T-helper 1 cell treated with Interleukin-12 subunit alpha and Interleukin-12 subunit beta and Interleukin-4 antibody, amounts not matched to agents 30 μg/mL and 1 μg/mL, for 36 hours (primary cell): ENCODE results near the gene NCOA7.
"Not testable (repeated sequence)": the region's sequence is repeated elsewhere in the genome, so short reads cannot be mapped to it uniquely, and the experiment has no call there.

Experiments used
- H3K27ac Mint-ChIP-seq: one replicate; pipeline ENCODE4 v1.8.0; 2021; ENCODE audit warnings: mild to moderate bottlenecking, mixed read lengths
- H3K27me3 Mint-ChIP-seq: one replicate; pipeline ENCODE4 v1.8.0; 2021; ENCODE audit warnings: low read depth, mixed read lengths
- H3K36me3 Mint-ChIP-seq: one replicate; pipeline ENCODE4 v1.8.0; 2021; ENCODE audit warnings: low read depth, mixed read lengths
- H3K4me1 Mint-ChIP-seq: one replicate; pipeline ENCODE4 v1.8.0; 2021; ENCODE audit warnings: low read depth, mixed read lengths
- H3K4me3 Mint-ChIP-seq: one replicate; pipeline ENCODE4 v1.8.0; 2021; ENCODE audit warnings: mild to moderate bottlenecking, moderate library complexity, mixed read lengths
- H3K9me3 Mint-ChIP-seq: one replicate; pipeline ENCODE4 v1.8.0; 2021; ENCODE audit warnings: mixed read lengths

The NCOA7 gene

GRCh38 chr6:125924169-125924568, 133.4 kb downstream of the NCOA7 start:
- Mint-ChIP-seq H3K4me3 (no peak overlapping the region), H3K9me3 (no peaks in the 10 kb centered on the region), H3K4me1 (peaks cover 44% of the 10 kb centered on the region), H3K27ac (peak overlapping the region; percentile 67), H3K27me3 (no peaks in the 10 kb centered on the region), H3K36me3 (peaks cover 48% of the 10 kb centered on the region)

DNA sequence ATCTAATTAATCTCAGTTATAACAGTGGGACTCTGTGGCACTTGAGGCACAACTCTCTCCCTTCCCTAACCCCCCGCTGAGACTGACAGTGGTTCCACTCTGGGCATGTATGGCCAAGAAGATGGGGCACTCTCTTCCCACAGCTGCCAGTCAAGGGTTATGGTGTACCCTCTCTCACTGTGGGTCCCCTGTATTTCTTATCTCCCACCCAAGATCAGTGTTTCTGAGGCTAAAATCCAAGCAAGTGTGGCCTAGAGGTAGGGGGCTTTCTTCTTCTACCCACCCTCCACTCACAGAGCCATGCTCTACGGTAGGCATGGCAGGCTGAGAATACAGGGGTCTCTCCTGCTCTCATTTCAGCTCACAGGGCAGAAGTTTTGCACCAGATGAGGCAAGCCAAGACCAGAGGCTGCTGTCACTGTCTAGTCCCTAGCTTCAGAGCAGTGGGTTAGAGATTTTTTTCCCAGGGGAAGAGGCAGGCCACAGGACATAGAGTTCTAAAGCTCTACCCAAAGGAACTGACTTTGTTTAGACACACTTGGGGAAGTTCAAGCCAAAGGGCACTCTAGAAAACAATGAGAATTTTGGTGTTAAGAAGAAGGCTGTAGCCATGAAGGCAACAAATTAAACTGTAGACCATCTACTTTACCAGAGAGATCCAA, 134.1 kb downstream of the NCOA7 start:
- Mint-ChIP-seq H3K4me1 (peaks cover 41% of the 10 kb centered on the region), H3K27ac (peak overlapping the region; percentile 67), H3K4me3 (no peak overlapping the region), H3K9me3 (no peaks in the 10 kb centered on the region), H3K36me3 (peaks cover 46% of the 10 kb centered on the region), H3K27me3 (no peaks in the 10 kb centered on the region)

GRCh38 chr6:125926711-125927110, 136.0 kb downstream of the NCOA7 start:
- Mint-ChIP-seq H3K4me3 (no peak overlapping the region), H3K27me3 (no peaks in the 10 kb centered on the region), H3K9me3 (peaks cover 4% of the 10 kb centered on the region), H3K27ac (no peak overlapping the region), H3K4me1 (peaks cover 40% of the 10 kb centered on the region), H3K36me3 (peaks cover 56% of the 10 kb centered on the region)

DNA sequence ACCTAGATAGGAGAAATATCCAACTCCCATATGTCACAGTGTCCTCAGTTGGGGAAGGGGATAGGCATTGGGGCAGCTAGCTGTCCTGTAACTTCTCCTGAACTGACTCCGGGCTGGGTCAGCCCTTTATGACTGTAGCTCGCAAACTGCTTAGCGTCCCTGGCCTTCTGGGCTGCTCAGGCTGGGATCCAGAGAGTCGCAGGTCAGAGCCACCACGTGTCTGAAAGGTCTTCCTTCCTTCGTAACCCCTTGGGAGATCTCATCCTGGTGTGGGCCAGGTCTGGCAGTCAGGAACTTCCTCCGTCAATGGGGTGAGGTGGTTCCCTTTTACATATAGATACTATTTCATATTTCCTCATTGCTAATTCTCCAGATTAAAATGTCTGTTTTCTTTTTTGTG, 137.0 kb downstream of the NCOA7 start:
- H3K9me3 Mint-ChIP-seq: peaks cover 6% of the 10 kb centered on the region
- H3K27me3 Mint-ChIP-seq: no peaks in the 10 kb centered on the region
- no peak overlapping the region for H3K27ac Mint-ChIP-seq
- peaks cover 41% of the 10 kb centered on the region for H3K4me1 Mint-ChIP-seq
- H3K36me3 Mint-ChIP-seq: peaks cover 52% of the 10 kb centered on the region
- H3K4me3 Mint-ChIP-seq: no peak overlapping the region

GRCh38 chr6:125930765-125931418, 140.1 kb downstream of the NCOA7 start:
- peak overlapping the region; percentile 33 for H3K27ac Mint-ChIP-seq
- H3K4me1 Mint-ChIP-seq: peaks cover 18% of the 10 kb centered on the region
- no peak overlapping the region for H3K4me3 Mint-ChIP-seq
- peaks cover 11% of the 10 kb centered on the region for H3K9me3 Mint-ChIP-seq
- H3K27me3 Mint-ChIP-seq: no peaks in the 10 kb centered on the region
- peaks cover 37% of the 10 kb centered on the region for H3K36me3 Mint-ChIP-seq

DNA sequence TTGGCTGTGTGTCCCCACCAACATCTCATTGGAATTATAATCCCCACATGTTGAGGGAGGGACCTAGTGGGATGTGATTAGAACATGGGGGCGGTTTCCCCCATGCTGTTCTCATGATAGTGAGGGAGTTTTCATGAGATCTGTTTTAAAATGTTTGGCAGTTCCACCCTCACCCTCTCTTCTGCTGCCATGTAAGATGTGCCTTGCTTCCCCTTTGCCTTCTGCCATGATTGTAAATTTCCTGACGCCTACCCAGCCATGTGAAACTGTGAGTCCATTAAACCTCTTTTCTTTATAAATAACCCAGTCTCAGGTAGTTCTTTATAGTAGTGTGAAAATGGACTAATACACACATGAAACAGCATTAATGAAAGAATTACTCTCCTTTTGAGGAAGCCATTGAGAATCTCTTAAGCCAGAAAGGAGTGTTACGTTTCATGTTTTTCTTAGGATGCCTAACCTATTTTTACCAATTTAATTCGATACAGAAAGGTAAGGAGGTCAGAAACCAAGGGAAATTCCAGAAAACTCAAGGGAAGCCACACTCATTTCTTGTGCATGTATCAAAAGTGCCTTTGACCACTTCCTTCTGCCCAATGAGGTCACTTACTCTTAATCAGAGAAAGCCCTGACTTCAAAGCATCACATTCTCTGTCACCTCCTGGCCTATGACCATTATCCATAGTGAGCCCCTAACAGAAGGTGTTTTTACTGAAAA, 141.1 kb downstream of the NCOA7 start:
- Mint-ChIP-seq H3K27me3 (no peaks in the 10 kb centered on the region), H3K36me3 (peaks cover 32% of the 10 kb centered on the region), H3K9me3 (peaks cover 11% of the 10 kb centered on the region), H3K27ac (peak overlapping the region; percentile 65), H3K4me1 (peaks cover 15% of the 10 kb centered on the region), H3K4me3 (no peak overlapping the region)

GRCh38 chr6:125932451-125932795, 141.7 kb downstream of the NCOA7 start:
- H3K4me3 Mint-ChIP-seq: no peak overlapping the region
- H3K27ac Mint-ChIP-seq: no peak overlapping the region

GRCh38 chr6:125935520-125935919, 144.8 kb downstream of the NCOA7 start:
- H3K4me3 Mint-ChIP-seq, H3K27ac Mint-ChIP-seq: not testable (repeated sequence)

More at GRCh38 chr6:125932451-125932795, 141.7 kb downstream of the NCOA7 start:
- H3K27me3 Mint-ChIP-seq: no peaks in the 10 kb centered on the region
- H3K9me3 Mint-ChIP-seq: peaks cover 11% of the 10 kb centered on the region
- H3K36me3 Mint-ChIP-seq: peaks cover 31% of the 10 kb centered on the region
- H3K4me1 Mint-ChIP-seq: peaks cover 15% of the 10 kb centered on the region

DNA sequence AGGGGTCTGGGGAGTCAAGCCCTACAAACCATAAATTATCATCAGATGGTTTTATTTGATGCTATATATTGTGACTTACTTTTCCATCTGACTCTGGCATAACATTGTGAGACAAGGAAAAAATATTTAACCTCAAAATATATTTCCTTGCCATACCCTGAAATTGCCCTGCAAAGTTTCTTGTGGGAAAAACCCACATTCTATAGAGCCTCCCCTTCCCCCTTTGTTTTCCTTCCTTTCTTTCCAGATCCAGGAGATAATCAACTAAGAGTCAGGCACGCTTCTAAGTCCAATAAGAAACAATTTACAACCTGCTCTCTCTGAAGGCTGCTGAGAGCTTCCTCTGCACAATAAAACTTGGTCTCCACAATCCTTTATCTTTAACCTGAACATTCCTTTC, 148.3 kb downstream of the NCOA7 start:
- Mint-ChIP-seq H3K4me1 (peaks cover 16% of the 10 kb centered on the region), H3K4me3 (no peak overlapping the region), H3K9me3 (peaks cover 5% of the 10 kb centered on the region), H3K27me3 (no peaks in the 10 kb centered on the region), H3K36me3 (no peaks in the 10 kb centered on the region), H3K27ac (no peak overlapping the region)

More at GRCh38 chr6:125935520-125935919, 144.8 kb downstream of the NCOA7 start:
- H3K27me3 Mint-ChIP-seq: not testable (repeated sequence)
- Mint-ChIP-seq H3K9me3 (peaks cover 11% of the 10 kb centered on the region), H3K36me3 (peaks cover 18% of the 10 kb centered on the region), H3K4me1 (peaks cover 25% of the 10 kb centered on the region)

DNA sequence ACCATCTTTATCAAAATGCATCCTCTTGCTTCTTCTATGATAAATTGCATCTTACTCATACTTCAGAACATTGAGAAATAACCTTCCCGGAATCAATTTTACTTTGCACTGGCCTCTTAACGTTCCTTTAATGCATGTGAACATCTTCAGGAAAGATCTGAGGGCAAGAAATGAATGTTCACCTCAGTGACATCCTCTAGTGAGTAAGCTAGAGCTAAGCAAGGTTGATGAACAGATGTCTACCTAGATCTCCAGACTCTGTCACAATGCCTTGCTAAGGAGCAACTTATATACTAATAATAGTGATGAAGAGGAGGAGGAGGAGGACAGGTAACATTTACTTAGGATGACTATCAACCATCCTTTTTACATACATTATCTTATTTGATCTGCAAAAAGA, 149.0 kb downstream of the NCOA7 start:
- peaks cover 18% of the 10 kb centered on the region for H3K4me1 Mint-ChIP-seq
- H3K27ac Mint-ChIP-seq: peak overlapping the region; percentile 43
- no peak overlapping the region for H3K4me3 Mint-ChIP-seq
- no peaks in the 10 kb centered on the region for H3K36me3 Mint-ChIP-seq
- H3K9me3 Mint-ChIP-seq: peaks cover 5% of the 10 kb centered on the region
- H3K27me3 Mint-ChIP-seq: no peaks in the 10 kb centered on the region

DNA sequence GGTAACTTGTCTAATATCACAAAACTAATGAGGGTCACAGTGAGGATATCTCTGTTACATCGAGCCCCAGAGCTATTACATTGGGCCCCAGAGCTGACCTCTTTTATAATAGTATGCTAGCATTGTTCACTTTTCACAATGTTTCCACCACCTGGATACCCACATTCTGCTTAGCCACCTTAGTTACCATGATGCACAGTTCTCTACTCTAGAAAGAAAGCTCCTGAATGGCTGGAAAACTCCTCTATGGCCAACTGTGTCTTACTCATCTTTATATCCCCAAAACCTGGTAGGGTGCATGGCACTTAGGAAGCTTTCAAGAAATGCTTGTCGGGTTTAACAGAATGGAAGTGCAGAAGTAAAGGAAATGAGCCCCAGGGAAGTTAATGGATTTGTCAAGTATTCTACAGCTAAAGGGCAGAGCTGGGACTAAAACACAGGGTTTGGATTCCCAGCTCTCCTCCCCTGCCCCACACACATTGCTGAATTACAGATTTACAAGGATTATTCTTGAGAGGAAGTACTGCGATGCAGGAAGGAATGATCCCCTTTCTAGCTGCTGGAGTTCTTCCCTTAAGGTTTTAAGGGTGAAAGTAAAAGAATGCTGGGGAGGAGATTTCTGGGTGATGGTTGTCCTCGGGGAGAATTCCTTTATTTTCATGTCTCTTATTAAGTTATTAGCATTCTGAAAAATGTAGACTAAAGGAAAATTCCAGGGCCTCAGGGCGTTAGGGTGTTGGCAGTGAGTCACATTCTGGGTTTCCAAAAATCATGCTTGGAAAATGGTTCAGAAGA, 149.7 kb downstream of the NCOA7 start:
- Mint-ChIP-seq H3K36me3 (no peaks in the 10 kb centered on the region), H3K27me3 (no peaks in the 10 kb centered on the region), H3K4me3 (no peak overlapping the region), H3K27ac (no peak overlapping the region), H3K9me3 (peaks cover 4% of the 10 kb centered on the region), H3K4me1 (peaks cover 18% of the 10 kb centered on the region)

GRCh38 chr6:125942672-125943527, 152.1 kb downstream of the NCOA7 start:
- Mint-ChIP-seq H3K4me1 (peaks cover 22% of the 10 kb centered on the region), H3K4me3 (no peak overlapping the region), H3K36me3 (no peaks in the 10 kb centered on the region), H3K27me3 (no peaks in the 10 kb centered on the region), H3K27ac (no peak overlapping the region), H3K9me3 (no peaks in the 10 kb centered on the region)

GRCh38 chr6:125943528-125944433, 153.0 kb downstream of the NCOA7 start:
- Mint-ChIP-seq H3K27me3 (no peaks in the 10 kb centered on the region), H3K27ac (no peak overlapping the region), H3K9me3 (no peaks in the 10 kb centered on the region), H3K36me3 (no peaks in the 10 kb centered on the region), H3K4me1 (peaks cover 22% of the 10 kb centered on the region), H3K4me3 (no peak overlapping the region)
